Heart right ventricle (tissue), 16 donors: ENCODE data around the gene CDC14B. TPM values are rescaled to one million over a fixed set of nuclear protein-coding genes. Genes with fewer than 3 reads are reported as not detected.

Experiments used
- ATAC-seq, 8 donors: fragments of 200-7000 bp; cut with Tn5 transposase; one replicate each; pipeline ENCODE4 v1.9.1; 2020; ENCODE audit warnings: mild to moderate bottlenecking in 8 of 8, moderate library complexity in 8 of 8, moderate number of reproducible peaks in 1 of 8
- DNase-seq, 2 donors: peaks; one replicate each; pipeline ENCODE4 v3.0.0-alpha.2; 2020
- H3K27ac ChIP-seq, 10 donors: fragments of 200-600 bp; sonication (generic) in 2 of 10; one replicate each; pipeline versions ENCODE4 v1.5.0 to v1.8.0; 2020 to 2022; ENCODE audit warnings: mild to moderate bottlenecking in 3 of 10
- H3K27me3 ChIP-seq, 7 donors: fragments of 200-600 bp; one replicate each; pipeline ENCODE4 v1.8.0; 2021 to 2022; ENCODE audit warnings: mild to moderate bottlenecking in 2 of 7
- H3K36me3 ChIP-seq, 9 donors: fragments of 200-600 bp; sonication (generic) in 1 of 9; one replicate each; pipeline versions ENCODE4 v1.5.0 to v1.8.0; 2020 to 2022; ENCODE audit warnings: mild to moderate bottlenecking in 2 of 9
- H3K4me1 ChIP-seq, 9 donors: fragments of 200-600 bp; sonication (generic) in 1 of 9; one replicate each; pipeline versions ENCODE4 v1.5.0 to v1.8.0; 2020 to 2022; ENCODE audit warnings: mild to moderate bottlenecking in 4 of 9
- H3K4me3 ChIP-seq, 10 donors: fragments of 200-600 bp; sonication (generic) in 2 of 10; one replicate each; pipeline versions ENCODE4 v1.5.0 to v1.8.0; 2020 to 2022; ENCODE audit warnings: mild to moderate bottlenecking in 7 of 10, moderate library complexity in 2 of 10
- H3K9me3 ChIP-seq, 11 donors: fragments of 200-600 bp in 10 of 11; sonication (generic) in 2 of 11; one replicate each; pipeline versions ENCODE4 v1.5.0 to v1.8.0; 2013 to 2022; ENCODE audit warnings: mild to moderate bottlenecking in 2 of 11, control low read depth in 1 of 11, moderate library complexity in 1 of 11
- CTCF ChIP-seq, 9 donors: fragments of 200-600 bp; sonication (generic) in 2 of 9; IDR thresholded peaks; one replicate each; pipeline versions ENCODE4 v1.5.0 to v1.8.0; 2021 to 2022; ENCODE audit warnings: antibody characterized with exemption in 9 of 9, mild to moderate bottlenecking in 5 of 9, moderate library complexity in 1 of 9
- WGBS, 2 donors: extraction: QIAGEN DNeasy Blood & Tissue Kit; methylation state at CpG; one replicate each; pipeline ENCODE4 v1.1.7; 2013; ENCODE audit warnings: inconsistent platforms in 1 of 2; 5-methylcytosine and 5-hydroxymethylcytosine counted together
- intact Hi-C, 10 donors: fragments of 100-400 bp; cut with DNase I; formaldehyde crosslinking; loops; one replicate each; pipeline versions ENCODE4 v1.11.1 to v1.14.2; 2022
- polyA plus RNA-seq, 2 donors: library from polyadenylated mRNA; stranded (reverse); fragments of 200-250 nt; gene quantifications; one replicate each; pipeline ENCODE4 v1.2.3, GENCODE V29; 2013
- total RNA-seq, 10 donors: library from RNA; stranded (reverse); fragmentation: NEBNext Ultra II Directional in 3 of 10; extraction: Animal tissue kit (Norgen Biotek cat#: 25700) in 3 of 10; gene quantifications; one replicate each; pipeline versions ENCODE4 v1.2.1 to v1.2.4, GENCODE V29; 2021 to 2023
- donor health status: Arrhythmogenic right ventricular cardiomyopathy.
- donor health status: ischemic (EF 13 %, LVEDD 7.1; RV severe dilation, severe dysfunction).
- donor health status: healthy with polysubstance abuse.
- donor health status: DM: no; HTN: yes; CAD: no.
- donor health status: DM: no; HTN: no; CAD: no.
- donor health status: ischemic (EF 25% LVEDD 6.9; RV normal size, moderate dysfunction).
- donor health status: ischemic (EF 25% LVEDD 5.7; RV mildly dilated, moderate dysfunction).
- donor health status: healthy.
- donor health status: DM: yes; HTN: yes; CAD: no.
- donor health status: Ischemic cardiomyopathy.
- donor health status: ischemic (EF 35%, LVEDD 5.7; RV mildly dilated, moderate dysfunction).
- donor health status: nonischemic (EF 11% LVEDD 7.7; RV severe dilation, severe dysfunction).
- donor health status: DM: yes; HTN: yes; CAD: no.
- donor health status: PGD.
- donor health status: ischemic (EF 29% LVEDD 5.4; RV normal size, mild dysfunction).
- donor health status: nonischemic (EF 23%, LVEDD 6.1; RV moderate dilation, normal function).

Gene CDC14B
- total and polyA plus RNA-seq, 12 donors: 5.1 to 30.8 (median 23.9) TPM

DNA sequence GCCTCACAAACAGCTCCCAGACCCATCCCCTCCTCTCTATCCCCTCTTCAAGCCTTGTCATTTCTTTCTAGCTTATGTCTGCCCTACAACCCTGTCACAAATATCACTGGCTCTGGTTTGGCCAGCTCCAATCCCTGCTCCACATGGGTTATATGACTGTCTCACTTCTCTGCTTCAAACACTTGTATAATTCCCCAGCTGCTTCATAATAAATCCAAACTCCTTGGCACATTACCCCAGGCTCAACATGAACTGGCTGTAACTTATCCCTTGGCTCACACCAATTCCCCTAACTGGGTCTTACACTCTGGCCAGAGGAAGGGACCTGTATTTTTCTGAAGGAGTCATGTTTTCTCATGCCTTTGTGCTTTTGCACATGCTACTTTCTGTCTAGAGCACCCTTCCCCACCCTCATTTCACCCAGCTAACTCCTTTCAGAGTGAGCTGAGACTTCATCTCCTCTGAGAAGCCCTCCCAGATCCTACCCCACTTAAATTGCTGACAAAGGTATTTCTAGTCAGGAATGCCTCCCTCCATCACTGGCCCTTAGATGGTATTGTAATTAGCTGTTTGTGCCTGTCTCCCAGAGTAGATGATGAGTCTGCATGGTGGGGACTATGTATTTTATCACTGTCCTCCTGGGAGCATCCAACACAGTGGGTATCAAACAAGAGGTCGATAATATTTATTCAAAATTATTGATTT, 30.1 kb upstream of the CDC14B start:
- no peak overlapping the region for H3K27ac ChIP-seq
- no peaks in the 10 kb centered on the region for H3K9me3 ChIP-seq
- no peaks in the 10 kb centered on the region for H3K27me3 ChIP-seq
- intact Hi-C loops: loop anchor here in 7 of 10 donors (5.0 to 10.0 kb wide), 6 partner anchors 32 to 235 kb away; partner anchors contain the start of genes HABP4 (in 3 of the 7), CDC14B (in 1 of the 7) and ZNF367 (in 1 of the 7)
- H3K36me3 ChIP-seq: peaks cover 0 to 91% (median 42%) of the 10 kb centered on the region in 9 donors
- no peak for DNase-seq
- no peak for TF ChIP-seq CTCF (IDR thresholded peaks at IDR 0.05)
- 89% methylated on average over 1 of the region's 1 CpG for whole genome bisulfite sequencing, 2 donors
- H3K4me1 ChIP-seq: peaks cover 0 to 28% (median 10%) of the 10 kb centered on the region in 9 donors
- no peak for ATAC-seq
- H3K4me3 ChIP-seq: no peak overlapping the region

GRCh38 chr9:96646081-96646991, 26.7 kb upstream of the CDC14B start:
- WGBS, 2 donors: 80 to 81% methylated on average over 13 of the region's 13 CpGs
- peaks cover 0 to 13% (median 0%) of the 10 kb centered on the region in 9 donors for H3K4me1 ChIP-seq
- ATAC-seq: peak in 7 of 8 donors; percentile 28 to 67 (median 58)
- H3K36me3 ChIP-seq: peaks cover 0 to 100% (median 59%) of the 10 kb centered on the region in 9 donors
- H3K27me3 ChIP-seq: no peaks in the 10 kb centered on the region
- no peak overlapping the region for H3K4me3 ChIP-seq
- DNase-seq: no peak
- intact Hi-C loops: no loop called here
- H3K9me3 ChIP-seq: no peaks in the 10 kb centered on the region
- peak overlapping the region in 1 of 10 donors; percentile 51 for H3K27ac ChIP-seq
- TF ChIP-seq CTCF (IDR thresholded peaks at IDR 0.05): no peak

GRCh38 chr9:96644137-96644536, 24.5 kb upstream of the CDC14B start:
- WGBS, 2 donors: 65 to 67% methylated on average over 2 of the region's 2 CpGs
- H3K27me3 ChIP-seq: no peaks in the 10 kb centered on the region
- DNase-seq: no peak
- no peaks in the 10 kb centered on the region for H3K9me3 ChIP-seq
- no peak overlapping the region for H3K4me3 ChIP-seq
- no peak overlapping the region for H3K27ac ChIP-seq
- ATAC-seq: no peak
- TF ChIP-seq CTCF (IDR thresholded peaks at IDR 0.05): no peak
- peaks cover 0 to 96% (median 48%) of the 10 kb centered on the region in 9 donors for H3K36me3 ChIP-seq
- intact Hi-C loops: no loop called here
- peaks cover 0 to 13% (median 0%) of the 10 kb centered on the region in 9 donors for H3K4me1 ChIP-seq

- Histone ChIP-seq H3K4me3 (no peak overlapping the region), H3K27ac (peak overlapping the region in 2 of 10 donors; percentile 2 to 50), H3K4me1 (peaks cover 0 to 8% (median 0%) of the 10 kb centered on the region in 9 donors), H3K9me3 (no peaks in the 10 kb centered on the region), H3K27me3 (no peaks in the 10 kb centered on the region), H3K36me3 (peaks cover 0 to 70% (median 39%) of the 10 kb centered on the region in 9 donors)
- intact Hi-C loops: no loop called here
- 58 to 72% methylated on average over 3 of the region's 3 CpGs for WGBS, 2 donors
- ATAC-seq (peak in 4 of 8 donors; percentile 42 to 79 (median 66)), DNase-seq (no peak)
- no peak for TF ChIP-seq CTCF (IDR thresholded peaks at IDR 0.05)
Observed at GRCh38 chr9:96641514-96641913, 21.9 kb upstream of the CDC14B start.
